PC-9 (cell line): ENCODE measurements around the gene MPC2. TPM values are rescaled to one million over a fixed set of nuclear protein-coding genes. Genes with fewer than 3 reads are reported as not detected.

Experiments used
- BruUV-seq: library from RNA; stranded (reverse); fragments of 400-500 nt; replicated peaks from 2 replicates; lab custom pipeline; 2021; lab: Mats Ljungman, UMichigan
- CTCF ChIA-PET: fragments of 300-600 bp; sonication (Branson Sonifier 250); formaldehyde crosslinking; loops from one replicate; lab custom pipeline; 2022; ENCODE audit warnings: antibody characterized with exemption; lab: Charles Lee
- POLR2A ChIA-PET: fragments of 300-600 bp; sonication (Branson Sonifier 250); formaldehyde crosslinking; loops from one replicate; lab custom pipeline; 2022; ENCODE audit warnings: antibody characterized with exemption; ENCODE audit not compliant: unreplicated experiment; lab: Charles Lee
- DNase-seq, 2 experiments: peaks; one replicate each; pipeline versions ENCODE4 v3.0.0 to v3.0.0-alpha.2; 2015 to 2022; ENCODE audit warnings: mixed read lengths in 1 of 2
- H2AFZ ChIP-seq: fragments of 200-600 bp; sonication (generic); 2 replicates; pipeline ENCODE4 v1.8.1; 2017; ENCODE audit warnings: antibody characterized with exemption
- H3F3A ChIP-seq: fragments of 200-600 bp; sonication (generic); 2 replicates; pipeline ENCODE4 v1.8.1; 2017; ENCODE audit warnings: antibody characterized with exemption, mild to moderate bottlenecking, low read depth; ENCODE audit not compliant: insufficient read depth
- H3K27ac ChIP-seq: fragments of 200-600 bp; sonication (generic); 2 replicates; pipeline ENCODE4 v1.6.1; 2016; ENCODE audit warnings: mixed run types
- H3K27me3 ChIP-seq: fragments of 200-600 bp; sonication (generic); 2 replicates; pipeline ENCODE4 v1.6.1; 2016; ENCODE audit warnings: low read depth, mixed run types; ENCODE audit not compliant: insufficient read depth
- H3K36me3 ChIP-seq: fragments of 200-600 bp; sonication (generic); 2 replicates; pipeline ENCODE4 v1.6.1; 2016; ENCODE audit warnings: low read depth, mixed run types
- H3K4me1 ChIP-seq: fragments of 200-600 bp; sonication (generic); replicated peaks from 2 replicates; pipeline ENCODE4 v1.6.1; 2016; ENCODE audit warnings: mixed run types; ENCODE audit not compliant: insufficient read depth
- H3K4me2 ChIP-seq: fragments of 200-600 bp; sonication (generic); 2 replicates; pipeline ENCODE4 v1.6.1; 2017; ENCODE audit warnings: mixed run types
- H3K4me3 ChIP-seq: fragments of 200-600 bp; sonication (generic); 2 replicates; pipeline ENCODE4 v1.6.1; 2016; ENCODE audit warnings: mixed run types
- H3K79me2 ChIP-seq: fragments of 200-600 bp; sonication (generic); 2 replicates; pipeline ENCODE4 v1.6.1; 2017; ENCODE audit warnings: low read depth, mixed run types
- H3K9me2 ChIP-seq: fragments of 200-600 bp; sonication (generic); 2 replicates; pipeline ENCODE4 v1.8.1; 2017; ENCODE audit warnings: mild to moderate bottlenecking; ENCODE audit not compliant: insufficient read depth
- H3K9me3 ChIP-seq: fragments of 200-600 bp; sonication (generic); 2 replicates; pipeline ENCODE4 v1.8.1; 2016; ENCODE audit warnings: low read depth; ENCODE audit not compliant: insufficient read depth
- H4K20me1 ChIP-seq: fragments of 200-600 bp; sonication (generic); 2 replicates; pipeline ENCODE4 v1.8.1; 2017; ENCODE audit not compliant: insufficient read depth
- CTCF ChIP-seq: fragments of 200-600 bp; sonication (generic); conservative IDR thresholded peaks from 2 replicates; pipeline ENCODE4 v1.6.1; 2017; ENCODE audit warnings: mixed run types, antibody characterized with exemption, mild to moderate bottlenecking, moderate library complexity
- EZH2 ChIP-seq: fragments of 200-600 bp; sonication (generic); IDR thresholded peaks from 2 replicates; pipeline ENCODE4 v1.8.0; 2017; ENCODE audit warnings: antibody characterized with exemption, low read depth
- intact Hi-C: fragments of 100-400 bp; cut with micrococcal nuclease; formaldehyde crosslinking; loops from one replicate; pipeline ENCODE4 v1.10.0; 2022; ENCODE audit not compliant: unreplicated experiment
- total RNA-seq: library from RNA; stranded (reverse); gene quantifications from 2 replicates; pipeline ENCODE4 v1.2.3, GENCODE V29; 2021

The MPC2 gene
- total RNA-seq, 1 experiment from 2014 or later = 78.7 TPM

DNA sequence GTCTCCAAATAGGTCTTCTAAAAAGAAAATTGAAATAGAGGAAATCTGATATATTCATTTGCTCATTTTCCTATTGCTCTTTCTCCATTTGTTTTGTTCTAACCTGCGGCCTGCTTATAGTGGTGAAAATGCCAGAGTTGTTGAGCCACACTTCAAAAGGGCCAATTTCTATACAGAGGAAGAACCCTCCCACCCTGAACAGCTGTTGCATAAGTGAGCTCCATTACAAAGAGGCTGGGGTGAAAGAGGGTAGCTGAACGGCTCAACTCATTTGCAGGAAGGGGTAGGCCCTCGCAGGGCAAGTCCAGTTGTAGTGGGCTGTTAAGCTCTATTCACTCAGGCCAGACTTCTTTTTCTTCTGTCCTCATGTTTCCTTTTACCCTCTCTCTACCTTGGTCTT, 31.7 kb downstream of the MPC2 start:
- intact Hi-C loops = no loop called here
- H3K27me3 ChIP-seq = no peaks in the 10 kb centered on the region
- TF ChIP-seq CTCF (no peak), EZH2 (no peak)
- H2AFZ ChIP-seq = no peak overlapping the region
- no peak overlapping the region for H3K4me3 ChIP-seq
- H3K4me1 ChIP-seq = no peaks in the 10 kb centered on the region
- H3K79me2 ChIP-seq = no peaks in the 10 kb centered on the region
- no peak overlapping the region for H3K27ac ChIP-seq
- POLR2A ChIA-PET = no interaction called here
- no peak for DNase-seq
- no peaks in the 10 kb centered on the region for H3F3A ChIP-seq
- no peaks in the 10 kb centered on the region for H3K9me2 ChIP-seq
- H4K20me1 ChIP-seq = no peaks in the 10 kb centered on the region
- no peaks in the 10 kb centered on the region for H3K36me3 ChIP-seq
- H3K4me2 ChIP-seq = no peak overlapping the region
- peaks cover 7% of the 10 kb centered on the region; the same call in 1 of the 2 replicates for H3K9me3 ChIP-seq
- BruUV-seq = no TSS peak
- CTCF ChIA-PET = no interaction called here

DNA sequence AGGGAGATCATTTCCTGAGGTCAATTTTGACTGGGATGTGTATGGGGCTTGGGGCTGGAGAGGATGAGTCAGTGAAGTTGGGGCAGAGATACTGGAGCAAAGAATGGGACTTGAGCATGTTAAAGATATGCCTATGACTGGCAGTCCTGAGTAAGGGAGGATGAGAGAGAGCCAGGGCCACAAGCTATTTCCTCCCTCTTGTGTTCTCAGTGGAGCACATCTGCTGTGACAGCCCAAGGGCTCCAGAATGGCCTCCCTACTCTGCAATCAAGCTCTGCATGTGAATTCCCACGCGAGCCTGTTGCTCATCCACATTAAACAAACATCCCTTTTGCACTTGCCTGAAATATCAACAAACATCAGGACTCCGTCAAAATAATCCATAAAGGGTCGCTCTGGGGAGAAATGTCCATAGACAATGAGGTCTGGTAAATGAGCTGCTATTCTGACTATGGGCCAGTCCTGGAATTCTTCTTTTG, 32.2 kb downstream of the MPC2 start:
- DNase-seq = no peak
- Histone ChIP-seq H4K20me1 (no peaks in the 10 kb centered on the region), H3K4me3 (no peak overlapping the region), H3K9me2 (no peaks in the 10 kb centered on the region), H3K79me2 (no peaks in the 10 kb centered on the region), H3K27me3 (no peaks in the 10 kb centered on the region), H3F3A (no peaks in the 10 kb centered on the region), H2AFZ (no peak overlapping the region), H3K9me3 (peaks cover 7% of the 10 kb centered on the region; the same call in 1 of the 2 replicates), H3K36me3 (no peaks in the 10 kb centered on the region), H3K4me1 (no peaks in the 10 kb centered on the region), H3K27ac (no peak overlapping the region), H3K4me2 (no peak overlapping the region)
- TF ChIP-seq CTCF (no peak), EZH2 (no peak)
- ChIA-PET CTCF (no interaction called here), POLR2A (interaction anchor here (0.6 kb wide), 1 partner anchor 102 kb away, joined by 3 read pairs; no protein-coding TSS in a partner anchor)
- no TSS peak for BruUV-seq
- intact Hi-C loops = no loop called here

GRCh38 chr1:167900907-167901306, 36.0 kb downstream of the MPC2 start:
- Histone ChIP-seq H3K27ac (no peak overlapping the region), H3K27me3 (no peaks in the 10 kb centered on the region), H3K4me3 (no peak overlapping the region), H2AFZ (no peak overlapping the region), H4K20me1 (no peaks in the 10 kb centered on the region), H3K9me3 (no peaks in the 10 kb centered on the region), H3F3A (no peaks in the 10 kb centered on the region), H3K4me1 (no peaks in the 10 kb centered on the region), H3K4me2 (no peak overlapping the region), H3K9me2 (no peaks in the 10 kb centered on the region), H3K79me2 (no peaks in the 10 kb centered on the region), H3K36me3 (no peaks in the 10 kb centered on the region)
- BruUV-seq = no TSS peak
- TF ChIP-seq EZH2 (no peak), CTCF (no peak)
- ChIA-PET POLR2A (no interaction called here), CTCF (no interaction called here)
- intact Hi-C loops = no loop called here
- no peak for DNase-seq
